Panc1 (cell line): ENCODE data around the gene RBP5. TPM values are rescaled to one million over a fixed set of nuclear protein-coding genes. Genes with fewer than 3 reads are reported as not detected.

ENCODE experiments used
- ATAC-seq: fragments of 200-7000 bp; cut with Tn5 transposase; 2 replicates; pipeline ENCODE4 v1.9.1; 2020; ENCODE audit warnings: mild to moderate bottlenecking, moderate library complexity
- BruUV-seq: library from RNA; stranded (reverse); fragments of 400-500 nt; replicated peaks from 2 replicates; lab custom pipeline; 2021; lab: Mats Ljungman, UMichigan
- CTCF ChIA-PET: fragments of 300-600 bp; sonication (Branson Sonifier 250); formaldehyde crosslinking; loops from one replicate; lab custom pipeline; 2022; ENCODE audit warnings: antibody characterized with exemption; lab: Charles Lee
- POLR2A ChIA-PET: fragments of 300-600 bp; sonication (Branson Sonifier 250); formaldehyde crosslinking; loops from one replicate; lab custom pipeline; 2022; ENCODE audit warnings: antibody characterized with exemption; lab: Charles Lee
- DNase-seq: peaks from one replicate; pipeline ENCODE4 v3.0.0-alpha.2; 2010; ENCODE audit warnings: low read depth, low spot score
- H3K27ac ChIP-seq: 2 replicates; pipeline ENCODE4 v1.5.1; 2011; ENCODE audit warnings: mild to moderate bottlenecking, low read length, inconsistent platforms
- H3K27me3 ChIP-seq: fragments of 200-500 bp; sonication (Bioruptor generic); 2 replicates; pipeline ENCODE4 v1.6.0; 2014; ENCODE audit warnings: low read length, inconsistent platforms; ENCODE audit not compliant: control insufficient read depth, insufficient read depth
- H3K36me3 ChIP-seq: fragments of 200-500 bp; sonication (Bioruptor generic); 2 replicates; pipeline ENCODE4 v1.5.1; 2014; ENCODE audit warnings: inconsistent platforms, mild to moderate bottlenecking, low read length, moderate library complexity; ENCODE audit not compliant: control insufficient read depth, insufficient read depth
- H3K4me1 ChIP-seq: 2 replicates; pipeline ENCODE4 v1.5.1; 2011; ENCODE audit warnings: inconsistent platforms, mild to moderate bottlenecking, low read length, moderate library complexity; ENCODE audit not compliant: control insufficient read depth, insufficient read depth
- H3K4me3 ChIP-seq, 2 experiments: 2 replicates each; pipeline ENCODE4 v1.5.1; 2011 to 2012; ENCODE audit warnings: low read depth in 2 of 2, low read length in 2 of 2, mild to moderate bottlenecking in 2 of 2, inconsistent platforms in 1 of 2, moderate library complexity in 1 of 2
- H3K9me3 ChIP-seq: fragments of 200-500 bp; sonication (Bioruptor generic); 2 replicates; pipeline ENCODE4 v1.5.1; 2014; ENCODE audit warnings: low read depth, mild to moderate bottlenecking, inconsistent platforms, low read length, moderate library complexity; ENCODE audit not compliant: control insufficient read depth, insufficient read depth
- POLR2AphosphoS5 ChIP-seq: IDR thresholded peaks from 2 replicates; pipeline ENCODE4 v1.6.1; 2012; ENCODE audit warnings: mild to moderate bottlenecking, low read depth, low read length, moderate library complexity
- SIN3A ChIP-seq: IDR thresholded peaks from 2 replicates; pipeline ENCODE4 v1.6.1; 2012; ENCODE audit warnings: low read depth, mild to moderate bottlenecking, low read length, moderate library complexity, borderline replicate concordance; ENCODE audit not compliant: insufficient read depth
- TCF7L2 ChIP-seq: IDR thresholded peaks from 2 replicates; pipeline ENCODE4 v1.6.1; 2011; ENCODE audit warnings: mild to moderate bottlenecking, low read depth, low read length, inconsistent platforms
- in situ Hi-C: cut with HindIII; loops from 2 replicates; pipeline ENCODE4 v1.10.0; 2016; ENCODE audit warnings: low sequenced_read_pairs, low pct_unique_long_range_greater_than_20kb
- intact Hi-C: fragments of 100-400 bp; cut with micrococcal nuclease; formaldehyde crosslinking; loops from one replicate; pipeline ENCODE4 v1.10.0; 2022; ENCODE audit not compliant: unreplicated experiment
- total RNA-seq: library from RNA; stranded (reverse); gene quantifications from one replicate; pipeline ENCODE4 v1.2.1, GENCODE V29; 2021; ENCODE audit not compliant: unreplicated experiment
- TF ChIP-seq, protein P1 (sequence below): fragments of 450-650 bp; IDR thresholded peaks from 2 replicates; pipeline ENCODE4 v1.5.1; 2017; ENCODE audit warnings: mild to moderate bottlenecking
- TF ChIP-seq, protein P2 (sequence below), 2 experiments: IDR thresholded peaks; 2 replicates each; pipeline ENCODE4 v1.6.1; 2011 to 2012; ENCODE audit warnings: low read depth in 2 of 2, control low read depth in 1 of 2, low read length in 1 of 2, mild to moderate bottlenecking in 1 of 2, moderate library complexity in 1 of 2; ENCODE audit not compliant: insufficient read depth in 1 of 2

The RBP5 gene
- total RNA-seq, 1 experiment from 2014 or later, result not detected

DNA sequence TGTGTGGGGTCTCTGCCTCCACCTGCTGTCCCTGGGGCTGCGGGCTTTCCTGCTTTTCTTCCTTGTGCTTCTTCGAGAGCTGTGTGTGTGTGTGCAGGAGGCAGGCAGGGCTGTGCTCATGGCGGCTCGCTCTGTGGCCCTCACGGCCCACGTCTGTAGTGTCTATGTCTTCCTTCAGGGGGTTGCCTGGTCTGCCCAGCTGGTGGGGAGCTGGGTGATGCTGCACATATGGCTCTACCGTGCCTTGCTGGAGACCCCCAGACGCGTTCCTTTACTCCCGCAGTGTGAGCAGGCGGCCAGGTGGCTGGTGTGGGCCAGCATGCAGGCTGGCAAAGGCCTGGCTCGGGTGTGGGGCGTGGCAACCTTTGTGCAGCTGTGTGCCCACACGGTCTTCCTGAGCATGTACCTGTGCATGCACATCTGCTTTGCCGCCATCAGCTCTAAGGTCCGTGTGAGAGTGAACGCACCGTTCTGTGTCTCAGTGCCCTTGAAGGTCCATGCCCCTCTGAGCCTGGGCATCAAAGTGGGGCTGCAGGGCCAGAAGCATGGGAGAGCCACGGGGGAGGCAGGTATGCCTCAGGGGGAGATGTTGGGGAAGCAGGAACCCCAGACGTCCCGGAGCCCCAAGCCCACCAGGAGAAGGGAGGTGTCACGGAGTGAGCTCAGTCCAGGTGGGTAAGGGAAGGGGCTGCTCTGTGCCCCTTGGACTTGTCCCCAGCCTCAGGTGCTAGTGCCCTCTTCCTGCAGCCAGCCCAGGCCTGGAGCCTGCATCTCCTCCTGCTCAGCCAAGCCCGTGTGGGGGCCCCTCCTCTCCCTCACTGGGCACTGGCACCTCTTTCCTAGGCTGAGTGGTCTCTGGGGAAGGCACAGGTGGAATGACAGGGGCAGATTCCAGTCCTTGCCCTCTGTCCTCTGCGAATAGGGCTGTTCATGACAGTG, 27.8 kb upstream of the RBP5 start:
- TF ChIP-seq, protein P1, sequence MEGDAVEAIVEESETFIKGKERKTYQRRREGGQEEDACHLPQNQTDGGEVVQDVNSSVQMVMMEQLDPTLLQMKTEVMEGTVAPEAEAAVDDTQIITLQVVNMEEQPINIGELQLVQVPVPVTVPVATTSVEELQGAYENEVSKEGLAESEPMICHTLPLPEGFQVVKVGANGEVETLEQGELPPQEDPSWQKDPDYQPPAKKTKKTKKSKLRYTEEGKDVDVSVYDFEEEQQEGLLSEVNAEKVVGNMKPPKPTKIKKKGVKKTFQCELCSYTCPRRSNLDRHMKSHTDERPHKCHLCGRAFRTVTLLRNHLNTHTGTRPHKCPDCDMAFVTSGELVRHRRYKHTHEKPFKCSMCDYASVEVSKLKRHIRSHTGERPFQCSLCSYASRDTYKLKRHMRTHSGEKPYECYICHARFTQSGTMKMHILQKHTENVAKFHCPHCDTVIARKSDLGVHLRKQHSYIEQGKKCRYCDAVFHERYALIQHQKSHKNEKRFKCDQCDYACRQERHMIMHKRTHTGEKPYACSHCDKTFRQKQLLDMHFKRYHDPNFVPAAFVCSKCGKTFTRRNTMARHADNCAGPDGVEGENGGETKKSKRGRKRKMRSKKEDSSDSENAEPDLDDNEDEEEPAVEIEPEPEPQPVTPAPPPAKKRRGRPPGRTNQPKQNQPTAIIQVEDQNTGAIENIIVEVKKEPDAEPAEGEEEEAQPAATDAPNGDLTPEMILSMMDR, result no peak
- TF ChIP-seq POLR2AphosphoS5 (no peak), SIN3A (no peak)
- TF ChIP-seq, protein P2, sequence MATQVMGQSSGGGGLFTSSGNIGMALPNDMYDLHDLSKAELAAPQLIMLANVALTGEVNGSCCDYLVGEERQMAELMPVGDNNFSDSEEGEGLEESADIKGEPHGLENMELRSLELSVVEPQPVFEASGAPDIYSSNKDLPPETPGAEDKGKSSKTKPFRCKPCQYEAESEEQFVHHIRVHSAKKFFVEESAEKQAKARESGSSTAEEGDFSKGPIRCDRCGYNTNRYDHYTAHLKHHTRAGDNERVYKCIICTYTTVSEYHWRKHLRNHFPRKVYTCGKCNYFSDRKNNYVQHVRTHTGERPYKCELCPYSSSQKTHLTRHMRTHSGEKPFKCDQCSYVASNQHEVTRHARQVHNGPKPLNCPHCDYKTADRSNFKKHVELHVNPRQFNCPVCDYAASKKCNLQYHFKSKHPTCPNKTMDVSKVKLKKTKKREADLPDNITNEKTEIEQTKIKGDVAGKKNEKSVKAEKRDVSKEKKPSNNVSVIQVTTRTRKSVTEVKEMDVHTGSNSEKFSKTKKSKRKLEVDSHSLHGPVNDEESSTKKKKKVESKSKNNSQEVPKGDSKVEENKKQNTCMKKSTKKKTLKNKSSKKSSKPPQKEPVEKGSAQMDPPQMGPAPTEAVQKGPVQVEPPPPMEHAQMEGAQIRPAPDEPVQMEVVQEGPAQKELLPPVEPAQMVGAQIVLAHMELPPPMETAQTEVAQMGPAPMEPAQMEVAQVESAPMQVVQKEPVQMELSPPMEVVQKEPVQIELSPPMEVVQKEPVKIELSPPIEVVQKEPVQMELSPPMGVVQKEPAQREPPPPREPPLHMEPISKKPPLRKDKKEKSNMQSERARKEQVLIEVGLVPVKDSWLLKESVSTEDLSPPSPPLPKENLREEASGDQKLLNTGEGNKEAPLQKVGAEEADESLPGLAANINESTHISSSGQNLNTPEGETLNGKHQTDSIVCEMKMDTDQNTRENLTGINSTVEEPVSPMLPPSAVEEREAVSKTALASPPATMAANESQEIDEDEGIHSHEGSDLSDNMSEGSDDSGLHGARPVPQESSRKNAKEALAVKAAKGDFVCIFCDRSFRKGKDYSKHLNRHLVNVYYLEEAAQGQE (IDR thresholded peaks at IDR 0.05; ENCODE audit: insufficient read depth in 1 of 2, low read depth in 2 of 2, low read length in 1 of 2), result no peak
- Histone ChIP-seq H3K27me3 (no peaks in the 10 kb centered on the region), H3K27ac (no peak overlapping the region), H3K4me3 (no peak overlapping the region), H3K9me3 (no peaks in the 10 kb centered on the region), H3K4me1 (no peaks in the 10 kb centered on the region), H3K36me3 (no peaks in the 10 kb centered on the region)
- in situ Hi-C loops (no loop called here), intact Hi-C loops (no loop called here)
- no peak for ATAC-seq
- ChIA-PET CTCF (no interaction called here), POLR2A (no interaction called here)
- no TSS peak for BruUV-seq
- DNase-seq, result no peak

DNA sequence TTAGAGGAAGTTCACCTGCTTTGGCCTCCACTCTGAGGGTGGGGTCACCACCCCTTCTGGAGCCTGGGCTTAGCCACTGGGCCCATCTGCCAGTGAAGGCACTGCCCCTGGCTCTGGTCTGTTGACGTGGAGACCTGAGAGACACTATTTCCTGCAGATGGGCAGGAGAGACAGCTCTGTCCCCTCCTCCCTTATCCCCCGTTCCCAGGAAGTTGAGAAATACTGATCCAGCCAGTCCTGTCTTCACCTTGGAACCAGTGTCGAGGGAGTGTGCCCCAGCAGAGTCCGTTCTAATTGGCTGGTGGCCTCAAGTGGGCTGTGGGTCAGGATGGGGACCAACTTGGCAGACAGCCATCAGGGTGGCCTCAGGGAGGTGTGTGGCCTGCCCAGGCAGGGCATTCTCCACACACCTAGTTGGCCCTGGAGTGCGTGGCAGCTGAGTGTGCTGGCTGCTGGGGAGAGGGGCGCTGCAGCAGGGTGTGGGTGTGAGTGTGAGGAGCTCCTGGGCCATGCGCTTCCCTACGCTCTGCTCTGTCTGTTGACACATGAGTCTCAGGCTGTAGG, 26.9 kb upstream of the RBP5 start:
- TF ChIP-seq SIN3A (no peak), POLR2AphosphoS5 (no peak), TCF7L2 (no peak)
- TF ChIP-seq, protein P1, result no peak
- TF ChIP-seq, protein P2 (IDR thresholded peaks at IDR 0.05; ENCODE audit: insufficient read depth in 1 of 2, low read depth in 2 of 2, low read length in 1 of 2), result no peak
- no TSS peak for BruUV-seq
- ChIA-PET POLR2A (no interaction called here), CTCF (no interaction called here)
- ATAC-seq (no peak), DNase-seq (no peak)
- in situ Hi-C loops, result no loop called here
- Histone ChIP-seq H3K36me3 (no peaks in the 10 kb centered on the region), H3K27me3 (no peaks in the 10 kb centered on the region), H3K4me1 (no peaks in the 10 kb centered on the region), H3K9me3 (no peaks in the 10 kb centered on the region), H3K4me3 (no peak overlapping the region), H3K27ac (no peak overlapping the region)
- intact Hi-C loops, result no loop called here
